ENCODE results near the gene FIBP. TPM values are rescaled to one million over a fixed set of nuclear protein-coding genes. Genes with fewer than 3 reads are reported as not detected.
A peak's percentile ranks its signal among the peaks of the same experiment; 100 is the strongest.

Gene FIBP
- total and polyA plus RNA-seq, 2 of the 4 experiments (the other 2 are of a cell fraction) = 141 to 182 TPM

DNA sequence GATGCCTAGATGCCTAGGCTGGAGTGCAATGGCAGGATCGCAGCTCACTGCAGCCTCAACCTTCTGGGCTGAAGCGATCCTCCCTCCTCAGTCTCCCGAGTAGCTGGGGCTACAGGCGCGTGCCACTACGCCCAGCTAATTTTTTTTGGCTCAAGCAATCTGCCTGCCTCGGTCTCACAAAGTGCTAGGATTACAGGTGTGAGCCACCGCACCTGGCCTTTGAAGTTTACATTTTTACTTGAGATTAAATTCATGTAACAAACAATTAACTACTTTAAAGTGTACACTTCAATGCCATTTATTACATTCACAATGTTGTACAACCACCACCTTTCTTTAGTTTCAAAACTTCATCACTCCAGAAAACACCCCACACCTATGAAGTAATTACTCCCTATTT lies 15.4 kb upstream of the FIBP start:
- Histone ChIP-seq H3K4me2 (ENCODE audit: low read depth, low read length) (no peak overlapping the region; the same call in 1 of the 2 replicates), H4K5ac (ENCODE audit: low read depth, low read length) (peak overlapping the region; percentile 87), H3K9me3 (ENCODE audit: control insufficient read depth, insufficient read depth, low read length) (no peaks in the 10 kb centered on the region), H3K56ac (ENCODE audit: extremely low read depth, insufficient read depth, low read length) (peak overlapping the region; percentile 97), H2BK15ac (ENCODE audit: low read depth, low read length) (peak overlapping the region; percentile 98), H3K9me1 (ENCODE audit: insufficient read depth, low read length) (peaks cover 19% of the 10 kb centered on the region), H2AFZ (replicated peaks; ENCODE audit: low read length, poor library complexity) (no peak overlapping the region), H2BK20ac (ENCODE audit: low read depth, low read length) (peak overlapping the region; percentile 99), H3K79me1 (ENCODE audit: low read depth in 1 of 2, low read length in 2 of 2) (peaks cover 31 to 63% of the 10 kb centered on the region in 2 experiments), H4K91ac (ENCODE audit: insufficient read depth, low read depth, low read length) (peak overlapping the region; percentile 99), H3K4me3 (ENCODE audit: insufficient read depth, low read depth, low read length) (no peak overlapping the region), H3K9ac (ENCODE audit: low read depth, low read length) (peak overlapping the region; percentile 67; the same call in 1 of the 2 replicates), H4K20me1 (ENCODE audit: insufficient read depth, low read length) (peaks cover 11% of the 10 kb centered on the region), H3K4me1 (ENCODE audit: control insufficient read depth, insufficient read depth, low read length) (peaks cover 20% of the 10 kb centered on the region), H3K18ac (ENCODE audit: low read depth, low read length) (peak overlapping the region; percentile 83), H2AK5ac (ENCODE audit: low read depth, low read length) (peak overlapping the region; percentile 100), H3K36me3 (ENCODE audit: control insufficient read depth, insufficient read depth, low read length) (no peaks in the 10 kb centered on the region; the same call in 1 of the 2 replicates), H2BK120ac (ENCODE audit: low read depth, low read length) (peak overlapping the region; percentile 100), H2AK9ac (replicated peaks; ENCODE audit: low read depth, low read length, poor library complexity) (peak overlapping the region; percentile 99), H2BK5ac (ENCODE audit: low read depth, low read length, poor library complexity, severe bottlenecking) (peak overlapping the region; percentile 100), H3K27ac (ENCODE audit: insufficient read depth, low read length) (peak overlapping the region; percentile 97), H3K23ac (ENCODE audit: low read depth, low read length) (peak overlapping the region; percentile 99), H3K4ac (ENCODE audit: low read depth, low read length) (peak overlapping the region; percentile 98), H3K14ac (replicated peaks; ENCODE audit: low read depth, low read length) (peak overlapping the region; percentile 95), H4K8ac (ENCODE audit: low read depth in 2 of 2, low read length in 2 of 2) (peak overlapping the region; percentile 89 to 97), H3K27me3 (ENCODE audit: control insufficient read depth, insufficient read depth, low read length) (no peaks in the 10 kb centered on the region)
- dilution Hi-C loops (cut with HindIII; ENCODE audit: low sequenced_read_pairs, unreplicated experiment) (no loop called here), intact Hi-C loops (cut with micrococcal nuclease) (loop anchor here (1.0 kb wide), 1 partner anchor 8 kb away; no protein-coding TSS in a partner anchor), in situ Hi-C loops (cut with MboI; ENCODE audit: low sequenced_read_pairs) (no loop called here)
- DNase-seq = no peak
- ATAC-seq (ENCODE audit: low read depth) = no peak
- BruUV-seq (replicated peaks) = no TSS peak
- POLR2A ChIA-PET (ENCODE audit: unreplicated experiment) = interaction anchor here (0.6 to 1.3 kb wide), 2 partner anchors 9 to 17 kb away, joined by 3 to 4 read pairs; no protein-coding TSS in a partner anchor
- TF ChIP-seq FOS (IDR thresholded peaks at IDR 0.05; ENCODE audit: low read depth, low read length) (no peak), RFX5 (IDR thresholded peaks at IDR 0.05; ENCODE audit: low read depth, low read length) (no peak), RAD21 (IDR thresholded peaks at IDR 0.05; ENCODE audit: low read length) (no peak), CEBPB (IDR thresholded peaks at IDR 0.05; ENCODE audit: low read depth, low read length) (no peak), NFE2L2 (IDR thresholded peaks at IDR 0.05; ENCODE audit: low read depth, low read length) (no peak)
- CTCF ChIA-PET = no interaction called here
- 90% methylated on average over 7 of the region's 8 CpGs; no CpG with 5 or more reads in 1 of the 2 experiments for WGBS, 2 experiments (ENCODE audit: extremely low coverage in 2 of 2, insufficient read length in 1 of 2)
